Activated naive CD4-positive, alpha-beta T cell treated with anti-CD3 and anti-CD28 coated beads, Interleukin-2, amount 50 U/mL, for 24 hours (primary cell): ENCODE results near the gene GIPC3.
"Not testable (repeated sequence)": the region's sequence is repeated elsewhere in the genome, so short reads cannot be mapped to it uniquely, and the experiment has no call there.

ENCODE experiments used
- H3K27ac Mint-ChIP-seq: one replicate; pipeline ENCODE4 v1.8.0; 2021; ENCODE audit warnings: mild to moderate bottlenecking, mixed read lengths
- H3K27me3 Mint-ChIP-seq: one replicate; pipeline ENCODE4 v1.8.0; 2021; ENCODE audit warnings: mixed read lengths
- H3K36me3 Mint-ChIP-seq: one replicate; pipeline ENCODE4 v1.8.0; 2021; ENCODE audit warnings: mixed read lengths
- H3K4me1 Mint-ChIP-seq: one replicate; pipeline ENCODE4 v1.8.0; 2021; ENCODE audit warnings: mixed read lengths
- H3K4me3 Mint-ChIP-seq: one replicate; pipeline ENCODE4 v1.8.0; 2021; ENCODE audit warnings: mild to moderate bottlenecking, mixed read lengths
- H3K9me3 Mint-ChIP-seq: one replicate; pipeline ENCODE4 v1.8.0; 2021; ENCODE audit warnings: mixed read lengths

Gene GIPC3

DNA sequence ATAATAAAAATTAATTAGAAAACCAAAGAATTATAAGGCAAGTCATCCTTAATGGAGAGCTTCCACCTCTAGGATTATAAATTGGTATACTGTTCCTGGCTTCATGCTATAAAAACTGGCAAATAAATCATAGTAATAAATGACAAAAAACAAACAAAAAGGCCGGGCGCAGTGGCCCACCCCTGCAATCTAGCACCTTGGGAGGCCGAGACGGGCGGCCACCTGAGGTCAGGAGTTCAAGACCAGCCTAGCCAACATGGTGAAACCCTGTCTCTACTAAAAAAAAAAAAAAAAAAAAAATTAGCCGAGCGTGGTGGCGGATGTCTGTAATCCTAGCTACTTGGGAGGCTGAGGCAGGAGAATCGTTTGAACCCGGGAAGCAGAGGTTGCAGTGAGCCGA is 15.2 kb upstream of the GIPC3 start:
- not testable (repeated sequence) for H3K36me3 Mint-ChIP-seq, H3K4me1 Mint-ChIP-seq, H3K4me3 Mint-ChIP-seq, H3K27ac Mint-ChIP-seq, H3K27me3 Mint-ChIP-seq, H3K9me3 Mint-ChIP-seq

DNA sequence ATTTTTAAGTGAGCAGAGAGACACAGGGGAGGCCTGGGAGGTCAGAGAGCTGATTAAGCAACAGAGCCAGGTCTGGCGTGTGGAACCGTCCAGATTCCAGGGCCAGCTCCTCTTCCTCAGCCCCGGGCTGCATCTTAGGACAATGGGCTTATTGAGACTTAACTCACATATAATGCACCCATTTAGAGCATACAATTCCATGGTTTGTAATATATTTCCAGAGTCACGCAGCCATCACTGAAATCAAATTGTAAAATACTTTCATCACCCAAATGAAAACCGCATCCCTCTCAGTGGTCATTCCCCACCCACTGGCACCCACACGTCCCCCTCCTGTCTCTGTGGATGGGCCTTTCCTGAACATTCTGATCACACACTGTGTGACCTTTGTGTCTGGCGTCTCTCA is 14.7 kb upstream of the GIPC3 start:
- Mint-ChIP-seq H3K4me1 (peaks cover 8% of the 10 kb centered on the region), H3K36me3 (peaks cover 5% of the 10 kb centered on the region), H3K27me3 (no peaks in the 10 kb centered on the region), H3K4me3 (no peak overlapping the region), H3K9me3 (no peaks in the 10 kb centered on the region), H3K27ac (no peak overlapping the region)

DNA sequence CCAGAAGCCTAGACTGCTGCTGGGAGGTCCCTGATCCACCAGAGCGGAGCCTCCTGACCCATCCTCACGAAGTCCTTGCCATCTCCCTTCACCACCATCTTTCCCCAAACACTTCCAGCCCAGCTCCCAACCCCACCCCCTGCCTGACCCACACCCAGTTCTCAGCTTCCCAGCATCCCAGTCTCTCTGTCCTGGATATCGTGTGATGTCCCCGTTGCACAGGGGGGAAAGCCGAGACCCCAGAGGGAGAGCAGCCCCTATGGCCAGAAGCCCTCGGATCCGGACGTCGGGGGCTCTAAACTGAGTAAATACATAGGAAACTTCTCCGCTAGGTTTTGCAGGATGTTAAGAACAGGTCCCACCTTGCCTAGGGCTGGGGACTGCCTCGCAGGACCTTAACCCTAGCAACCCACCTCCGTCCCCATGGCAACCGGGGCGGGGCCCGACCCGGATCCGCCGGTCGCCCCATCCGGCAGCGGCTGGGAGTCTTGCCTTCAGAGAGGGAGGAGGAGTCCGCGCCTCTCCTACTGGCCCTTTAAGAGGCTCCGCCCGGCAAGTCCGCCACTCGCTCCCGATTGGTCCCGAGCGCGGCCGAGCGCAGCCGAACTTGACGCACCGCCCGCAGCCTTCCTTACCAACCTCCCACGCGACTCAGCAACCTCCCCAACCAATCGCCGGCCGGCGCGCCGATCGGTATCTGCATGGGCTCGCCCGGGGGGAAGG is 13.0 kb upstream of the GIPC3 start:
- H3K27ac Mint-ChIP-seq, result peak overlapping the region; percentile 63

DNA sequence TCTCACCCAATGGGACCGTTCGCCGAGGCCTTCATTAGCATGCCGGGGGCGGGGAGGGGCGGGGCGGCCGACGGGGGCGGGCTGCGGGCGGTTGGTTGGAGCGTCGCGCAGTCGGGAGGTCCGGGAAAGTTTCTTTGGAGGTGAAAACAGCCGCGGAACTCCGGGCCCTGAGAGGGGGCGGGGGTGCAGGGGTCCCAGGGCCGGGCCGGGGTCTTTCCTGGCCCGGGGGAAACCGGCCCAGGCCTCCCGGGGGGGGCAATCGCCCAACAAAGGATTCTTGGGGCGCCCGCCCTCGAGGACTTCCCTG is 12.5 kb upstream of the GIPC3 start, which contains the start of gene HMG20B:
Gene HMG20B (plus strand): TSS at position 90 of the 307 bp plus-strand sequence. CDS start 366 bp downstream, outside the sequence.
- Mint-ChIP-seq H3K27ac (peak within 1 kb of the TSS; percentile 63), H3K4me3 (peak within 1 kb of the TSS; percentile 84), H3K9me3 (no peaks in the 10 kb centered on the region), H3K4me1 (peaks cover 8% of the 10 kb centered on the region), H3K36me3 (peaks cover 5% of the 10 kb centered on the region), H3K27me3 (no peaks in the 10 kb centered on the region)

More for the DNA sequence above, 13.0 kb upstream of the GIPC3 start:
- peaks cover 8% of the 10 kb centered on the region for H3K4me1 Mint-ChIP-seq
- H3K4me3 Mint-ChIP-seq, result peak overlapping the region; percentile 84
- peaks cover 5% of the 10 kb centered on the region for H3K36me3 Mint-ChIP-seq
- H3K9me3 Mint-ChIP-seq, result no peaks in the 10 kb centered on the region
- H3K27me3 Mint-ChIP-seq, result no peaks in the 10 kb centered on the region

DNA sequence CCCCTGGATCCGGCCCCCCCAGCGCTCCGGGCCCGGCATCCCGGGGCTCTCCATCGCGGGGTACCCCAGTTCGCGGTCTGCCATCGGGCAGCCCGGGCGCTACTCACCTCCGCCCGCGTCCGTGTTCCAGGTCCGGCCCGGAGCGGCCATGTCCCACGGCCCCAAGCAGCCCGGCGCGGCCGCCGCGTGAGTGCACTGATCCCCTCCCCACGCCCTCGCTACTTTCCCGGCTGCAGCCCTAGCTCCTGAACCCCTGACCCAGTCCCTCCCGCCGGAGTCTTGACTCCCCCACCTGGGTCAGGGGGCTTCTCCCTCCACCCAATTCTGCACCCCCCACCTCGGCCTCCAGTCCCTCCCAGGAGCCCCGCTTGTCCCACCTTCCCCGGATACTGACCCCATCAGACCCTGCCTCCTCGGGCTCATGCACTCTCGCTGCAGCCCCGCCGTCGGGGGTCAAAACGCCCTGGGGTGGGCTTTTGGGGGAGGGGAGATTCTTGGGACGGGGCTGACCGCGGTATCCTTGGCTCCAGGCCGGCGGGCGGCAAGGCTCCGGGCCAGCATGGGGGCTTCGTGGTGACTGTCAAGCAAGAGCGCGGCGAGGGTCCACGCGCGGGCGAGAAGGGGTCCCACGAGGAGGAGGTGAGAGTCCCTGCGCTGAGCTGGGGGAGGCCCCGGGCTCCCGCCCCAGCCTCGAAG is 12.0 kb upstream of the GIPC3 start:
- H3K4me1 Mint-ChIP-seq, result peaks cover 8% of the 10 kb centered on the region
- H3K9me3 Mint-ChIP-seq, result no peaks in the 10 kb centered on the region
- peaks cover 5% of the 10 kb centered on the region for H3K36me3 Mint-ChIP-seq
- H3K27me3 Mint-ChIP-seq, result no peaks in the 10 kb centered on the region
- peak overlapping the region; percentile 84 for H3K4me3 Mint-ChIP-seq
- no peak overlapping the region for H3K27ac Mint-ChIP-seq

DNA sequence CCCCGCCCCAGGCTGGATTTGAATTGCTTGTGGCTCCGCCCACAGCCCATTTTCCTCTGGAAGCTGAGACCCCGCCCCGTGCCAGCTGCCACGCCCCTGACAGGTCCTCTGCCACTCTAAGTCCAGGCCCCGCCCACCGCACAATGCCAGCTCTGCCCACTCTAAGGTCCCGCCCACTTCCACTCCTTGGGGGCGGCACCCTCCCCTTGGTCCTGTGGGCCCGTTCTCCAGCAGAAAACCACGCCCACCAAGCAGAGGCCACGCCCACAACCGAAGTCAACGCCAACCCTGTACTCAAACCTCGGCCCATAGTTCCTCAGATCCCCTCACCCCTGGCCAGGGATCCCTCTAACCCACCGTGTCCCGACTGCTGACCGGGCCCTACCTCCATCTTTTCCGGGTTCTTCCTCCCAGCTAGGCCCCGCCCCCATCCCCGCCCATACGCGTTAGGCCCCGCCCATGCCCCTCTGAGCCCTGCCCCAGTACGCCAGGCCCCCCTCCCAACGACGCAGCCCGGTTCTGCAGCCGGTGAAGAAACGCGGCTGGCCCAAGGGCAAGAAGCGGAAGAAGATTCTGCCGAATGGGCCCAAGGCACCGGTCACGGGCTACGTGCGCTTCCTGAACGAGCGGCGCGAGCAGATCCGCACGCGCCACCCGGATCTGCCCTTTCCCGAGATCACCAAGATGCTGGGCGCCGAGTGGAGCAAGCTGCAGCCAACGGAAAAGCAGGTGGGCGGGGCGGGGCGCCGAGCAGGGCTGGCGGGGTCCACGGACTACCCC is 11.2 kb upstream of the GIPC3 start:
- Mint-ChIP-seq H3K4me3 (peak overlapping the region; percentile 84), H3K4me1 (peaks cover 8% of the 10 kb centered on the region), H3K9me3 (no peaks in the 10 kb centered on the region), H3K27ac (peak overlapping the region; percentile 77), H3K36me3 (peaks cover 5% of the 10 kb centered on the region), H3K27me3 (no peaks in the 10 kb centered on the region)

DNA sequence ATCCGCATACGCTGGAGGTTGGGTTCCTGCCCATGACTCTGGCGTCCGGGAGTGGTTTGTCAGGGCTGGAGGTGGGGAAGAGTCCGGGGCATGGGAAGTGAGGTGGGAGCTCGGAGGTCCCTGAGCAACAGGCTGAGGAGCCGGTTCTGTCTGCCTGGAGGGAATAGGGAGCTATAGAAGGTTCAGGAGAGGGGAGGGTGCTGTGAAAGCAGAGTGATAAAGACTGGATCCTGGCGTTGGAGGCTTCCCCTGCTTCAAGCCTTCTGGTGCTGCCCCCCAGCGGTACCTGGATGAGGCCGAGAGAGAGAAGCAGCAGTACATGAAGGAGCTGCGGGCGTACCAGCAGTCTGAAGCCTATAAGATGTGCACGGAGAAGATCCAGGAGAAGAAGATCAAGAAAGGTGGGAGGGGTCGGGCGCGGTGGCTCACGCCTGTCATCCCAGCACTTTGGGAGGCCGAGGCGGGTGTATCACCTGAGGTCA is 10.0 kb upstream of the GIPC3 start:
- Mint-ChIP-seq H3K36me3 (peaks cover 5% of the 10 kb centered on the region), H3K4me3 (no peak overlapping the region), H3K4me1 (peaks cover 8% of the 10 kb centered on the region), H3K27ac (no peak overlapping the region), H3K9me3 (no peaks in the 10 kb centered on the region), H3K27me3 (no peaks in the 10 kb centered on the region)

DNA sequence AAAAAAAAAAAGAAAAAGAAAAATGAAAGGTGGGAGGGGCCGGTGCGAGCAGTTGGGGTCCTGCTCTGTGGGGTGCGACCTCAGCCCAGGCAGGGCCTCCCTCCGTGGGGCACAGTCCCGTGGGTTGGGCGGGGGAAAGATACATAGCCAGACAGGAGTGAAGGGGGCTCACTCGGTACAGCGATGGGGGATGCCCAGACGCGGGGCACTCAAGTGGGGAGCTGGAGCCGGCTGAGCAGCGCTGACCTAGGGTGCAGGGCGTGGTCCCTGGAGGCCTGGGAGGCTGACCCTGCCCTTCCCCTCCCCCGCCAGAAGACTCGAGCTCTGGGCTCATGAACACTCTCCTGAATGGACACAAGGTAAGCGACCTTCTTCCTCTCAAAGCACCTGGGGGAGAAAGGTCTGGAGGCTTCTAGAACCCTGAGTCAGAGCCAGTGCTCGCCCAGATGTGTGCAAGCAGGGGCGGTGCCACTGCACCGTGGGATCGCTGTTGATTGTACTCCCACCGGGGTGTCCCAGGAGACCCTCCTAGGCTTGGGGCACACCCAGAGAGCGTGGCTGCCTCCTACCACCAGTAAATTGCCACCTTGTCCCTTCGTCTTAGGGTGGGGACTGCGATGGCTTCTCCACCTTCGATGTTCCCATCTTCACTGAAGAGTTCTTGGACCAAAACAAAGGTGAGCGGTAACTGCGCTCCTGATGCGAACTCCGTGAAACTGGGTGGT is 9.2 kb upstream of the GIPC3 start:
- peaks cover 5% of the 10 kb centered on the region for H3K36me3 Mint-ChIP-seq
- H3K9me3 Mint-ChIP-seq, result no peaks in the 10 kb centered on the region
- H3K4me3 Mint-ChIP-seq, result no peak overlapping the region
- H3K27me3 Mint-ChIP-seq, result no peaks in the 10 kb centered on the region
- no peak overlapping the region for H3K27ac Mint-ChIP-seq
- H3K4me1 Mint-ChIP-seq, result peaks cover 8% of the 10 kb centered on the region

DNA sequence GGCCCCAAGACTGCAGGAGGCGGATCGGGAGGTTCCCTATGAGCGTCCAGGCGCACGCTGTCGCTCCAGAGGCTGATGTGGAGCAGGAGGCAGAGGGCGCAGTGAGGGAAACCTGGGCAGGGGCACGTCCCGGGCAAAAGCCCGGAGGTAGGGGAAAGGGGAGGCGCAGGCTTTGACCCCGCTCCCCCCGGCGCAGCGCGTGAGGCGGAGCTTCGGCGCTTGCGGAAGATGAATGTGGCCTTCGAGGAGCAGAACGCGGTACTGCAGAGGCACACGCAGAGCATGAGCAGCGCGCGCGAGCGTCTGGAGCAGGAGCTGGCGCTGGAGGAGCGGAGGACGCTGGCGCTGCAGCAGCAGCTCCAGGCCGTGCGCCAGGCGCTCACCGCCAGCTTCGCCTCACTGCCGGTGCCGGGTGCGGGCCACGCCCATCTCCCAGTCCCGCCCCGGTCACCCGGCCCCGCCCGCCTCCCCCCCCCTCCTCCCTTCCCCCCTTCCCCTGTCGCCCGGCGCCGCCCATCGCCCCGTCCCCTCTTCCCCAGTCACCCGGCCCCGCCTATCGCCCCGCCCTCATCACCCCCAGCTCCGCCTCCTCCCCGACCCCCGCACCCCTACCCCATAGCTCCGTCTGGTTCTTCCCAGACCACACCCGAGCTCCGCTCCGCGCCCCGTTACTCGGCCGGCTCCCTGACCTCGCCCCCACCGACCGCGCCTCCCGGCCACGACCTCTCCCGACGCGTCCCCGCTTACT is 8.4 kb upstream of the GIPC3 start:
- Mint-ChIP-seq H3K36me3 (peaks cover 5% of the 10 kb centered on the region), H3K9me3 (no peaks in the 10 kb centered on the region), H3K4me3 (no peak overlapping the region), H3K27me3 (no peaks in the 10 kb centered on the region), H3K27ac (no peak overlapping the region), H3K4me1 (peaks cover 4% of the 10 kb centered on the region)

DNA sequence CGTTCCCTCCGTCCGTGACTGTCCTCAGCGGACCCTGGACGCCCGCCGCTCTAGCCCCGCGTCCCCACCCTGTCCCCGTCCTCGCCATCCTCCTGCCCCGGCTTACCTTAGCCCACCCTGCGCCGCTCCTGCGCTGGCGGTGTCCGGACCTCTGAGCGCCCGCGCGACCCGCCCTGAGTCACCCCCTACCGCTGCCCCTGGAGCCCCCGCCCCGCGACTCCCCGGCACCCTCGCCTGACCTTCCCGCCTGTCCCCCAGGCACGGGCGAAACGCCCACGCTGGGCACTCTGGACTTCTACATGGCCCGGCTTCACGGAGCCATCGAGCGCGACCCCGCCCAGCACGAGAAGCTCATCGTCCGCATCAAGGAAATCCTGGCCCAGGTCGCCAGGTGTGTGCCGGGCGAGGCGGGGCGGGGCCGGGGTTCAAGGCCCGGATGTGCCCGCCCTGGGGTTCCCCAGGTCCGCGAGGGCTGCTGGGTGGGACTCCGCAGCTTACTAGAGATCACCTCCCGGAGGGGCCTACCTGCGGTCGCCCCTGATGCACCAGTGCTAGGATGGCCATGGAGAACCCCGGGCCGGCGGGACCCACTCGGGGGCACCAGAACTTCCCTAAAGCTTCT is 7.4 kb upstream of the GIPC3 start:
- Mint-ChIP-seq H3K4me3 (no peak overlapping the region), H3K36me3 (peaks cover 5% of the 10 kb centered on the region), H3K4me1 (peaks cover 4% of the 10 kb centered on the region), H3K27me3 (no peaks in the 10 kb centered on the region), H3K27ac (no peak overlapping the region), H3K9me3 (no peaks in the 10 kb centered on the region)

DNA sequence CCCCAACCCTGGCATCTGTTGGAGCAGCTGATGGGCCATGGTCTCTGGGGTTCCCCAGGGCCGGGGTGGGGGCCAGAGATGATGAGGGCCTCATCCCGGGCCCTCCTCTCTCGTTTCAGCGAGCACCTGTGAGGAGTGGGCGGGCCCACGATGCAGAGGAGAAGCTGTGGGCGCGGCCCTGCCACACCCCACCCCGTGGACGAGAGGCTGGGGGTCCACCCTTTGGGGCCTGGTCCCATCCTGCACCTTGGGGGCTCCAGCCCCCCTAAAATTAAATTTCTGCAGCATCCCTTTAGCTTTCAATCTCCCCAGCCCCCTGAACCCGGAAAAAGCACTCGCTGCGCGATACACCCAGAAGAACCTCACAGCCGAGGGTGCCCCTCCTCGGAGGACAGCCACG is 6.9 kb upstream of the GIPC3 start:
- peaks cover 5% of the 10 kb centered on the region for H3K36me3 Mint-ChIP-seq
- no peaks in the 10 kb centered on the region for H3K9me3 Mint-ChIP-seq
- peaks cover 4% of the 10 kb centered on the region for H3K4me1 Mint-ChIP-seq
- no peak overlapping the region for H3K4me3 Mint-ChIP-seq
- H3K27ac Mint-ChIP-seq, result no peak overlapping the region
- no peaks in the 10 kb centered on the region for H3K27me3 Mint-ChIP-seq

DNA sequence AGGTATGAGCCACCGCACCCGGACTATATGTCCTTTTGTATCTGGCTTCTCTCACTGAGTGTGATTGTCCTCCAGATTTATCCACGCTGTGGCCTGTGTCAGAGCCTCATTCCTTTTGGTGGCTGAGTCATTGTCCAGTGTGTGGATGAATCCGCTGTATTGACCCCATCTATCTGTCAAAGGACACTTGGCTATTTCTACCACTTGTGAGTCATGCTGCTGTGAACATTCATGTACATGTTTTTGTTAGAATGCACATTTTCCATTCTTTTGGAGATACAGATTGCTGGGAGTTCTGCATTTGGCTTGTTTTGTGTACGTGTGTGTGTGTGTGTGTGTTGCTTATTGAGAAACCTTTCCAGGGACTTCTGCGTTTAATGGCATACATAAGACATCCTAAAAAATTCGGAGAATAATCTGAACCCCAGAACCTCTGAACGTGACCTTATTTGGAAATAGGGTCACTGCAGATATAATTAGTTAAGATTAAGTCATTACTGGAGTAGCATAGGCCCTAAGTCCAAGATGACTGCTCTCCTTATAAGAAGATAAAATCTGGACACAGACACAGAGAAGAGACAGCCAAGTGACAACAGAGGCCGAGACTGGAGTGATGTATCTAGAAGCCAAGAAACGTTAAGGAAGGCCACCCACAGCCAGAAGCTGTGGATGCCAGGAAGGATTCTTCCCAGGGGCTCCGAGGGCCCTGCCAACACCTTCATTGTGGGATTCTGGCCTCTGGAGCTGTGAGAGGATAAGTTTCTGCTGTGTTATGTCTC is 4.9 kb upstream of the GIPC3 start:
- Mint-ChIP-seq H3K9me3 (no peaks in the 10 kb centered on the region), H3K4me3 (no peak overlapping the region), H3K27ac (no peak overlapping the region), H3K4me1 (no peaks in the 10 kb centered on the region), H3K27me3 (no peaks in the 10 kb centered on the region), H3K36me3 (peaks cover 1% of the 10 kb centered on the region)

DNA sequence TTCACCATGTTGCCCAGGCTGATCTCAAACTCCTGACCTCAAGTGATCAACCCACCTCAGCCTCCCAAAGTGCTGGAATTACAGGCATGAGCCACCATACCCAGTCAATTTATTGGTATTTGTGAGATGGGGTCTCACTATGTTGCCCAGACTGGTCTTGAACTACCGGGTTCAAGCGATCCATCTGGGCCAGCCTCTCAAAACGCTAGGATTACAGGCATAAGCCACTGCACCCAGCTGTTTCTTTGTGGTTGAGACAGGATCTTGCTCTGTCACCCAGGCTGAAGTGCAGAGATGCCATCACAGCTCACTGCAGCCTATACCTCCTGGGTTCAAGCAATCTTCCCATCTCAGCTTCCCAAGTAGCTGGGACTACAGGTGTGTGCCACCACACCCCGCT is 3.5 kb upstream of the GIPC3 start:
- H3K4me3 Mint-ChIP-seq, H3K27ac Mint-ChIP-seq, H3K27me3 Mint-ChIP-seq, H3K36me3 Mint-ChIP-seq, H3K4me1 Mint-ChIP-seq, H3K9me3 Mint-ChIP-seq: not testable (repeated sequence)
